HCT116 (cell line): ENCODE measurements around the gene CNPY1. TPM values are rescaled to one million over a fixed set of nuclear protein-coding genes. Genes with fewer than 3 reads are reported as not detected.

ENCODE experiments used
- ATAC-seq: fragments of 200-7000 bp; cut with Tn5 transposase; 2 replicates; pipeline ENCODE4 v1.9.1; 2020; ENCODE audit warnings: mild to moderate bottlenecking, moderate library complexity
- BruUV-seq: library from RNA; stranded (reverse); fragments of 400-500 nt; replicated peaks from 2 replicates; lab custom pipeline; 2021; lab: Mats Ljungman, UMichigan
- CTCF ChIA-PET: fragments of 300-600 bp; sonication (Branson Sonifier 250); formaldehyde crosslinking; loops from one replicate; lab custom pipeline; 2021; ENCODE audit warnings: antibody characterized with exemption; lab: Charles Lee
- POLR2A ChIA-PET: fragments of 300-600, 350-600 bp; sonication (Branson Sonifier 250); formaldehyde crosslinking; loops from one replicate; lab custom pipeline; 2021; ENCODE audit warnings: antibody characterized with exemption; lab: Charles Lee
- RAD21 ChIA-PET, 2 experiments: fragments of 300-600 bp; sonication (Branson Sonifier 250); formaldehyde crosslinking; loops; one replicate each; lab custom pipeline; 2023; ENCODE audit warnings: low total read pairs in 2 of 2; ENCODE audit not compliant: uncharacterized antibody in 2 of 2, unreplicated experiment in 2 of 2, low non-redundant PET in 1 of 2; lab: Charles Lee
- DNase-seq: peaks from one replicate; pipeline ENCODE4 v3.0.0-alpha.2; 2010; ENCODE audit warnings: low read depth, low spot score
- H2AFZ ChIP-seq: fragments of 200-600 bp; shearing (Covaris generic), sonication (generic); 2 replicates; pipeline ENCODE4 v1.6.1; 2017; ENCODE audit warnings: low read depth, mixed run types, mixed read lengths, antibody characterized with exemption, low read length; ENCODE audit not compliant: poor library complexity, severe bottlenecking
- H3K27ac ChIP-seq: 2 replicates; pipeline ENCODE4 v1.5.1; 2012; ENCODE audit warnings: low read depth, low read length
- H3K27me3 ChIP-seq: fragments of 200-600 bp; sonication (generic); 2 replicates; pipeline ENCODE4 v1.6.1; 2016; ENCODE audit warnings: mixed run types, low read length, mixed read lengths; ENCODE audit not compliant: insufficient read depth
- H3K36me3 ChIP-seq, 2 experiments: fragments of 200-500 bp in 1 of 2; fragments of 200-600 bp in 1 of 2; sonication (Bioruptor generic) in 1 of 2; sonication (generic) in 1 of 2; 2 replicates each; pipeline versions ENCODE4 v1.5.1 to v1.6.1; 2014 to 2016; ENCODE audit warnings: low read length in 2 of 2, inconsistent platforms in 1 of 2, mixed read lengths in 1 of 2, mixed run types in 1 of 2; ENCODE audit not compliant: insufficient read depth in 2 of 2, control insufficient read depth in 1 of 2
- H3K4me1 ChIP-seq, 2 experiments: fragments of 200-600 bp in 1 of 2; sonication (generic) in 1 of 2; 2 replicates each; pipeline versions ENCODE4 v1.5.1 to v1.6.1; 2012 to 2017; ENCODE audit warnings: low read length in 2 of 2, inconsistent platforms in 1 of 2, mild to moderate bottlenecking in 1 of 2, mixed read lengths in 1 of 2, mixed run types in 1 of 2, moderate library complexity in 1 of 2; ENCODE audit not compliant: insufficient read depth in 2 of 2, control insufficient read depth in 1 of 2
- H3K4me2 ChIP-seq: fragments of 200-600 bp; sonication (generic); 2 replicates; pipeline ENCODE4 v1.6.1; 2017; ENCODE audit warnings: mixed run types, low read length, mixed read lengths
- H3K4me3 ChIP-seq, 2 experiments: fragments of 200-600 bp in 1 of 2; sonication (generic) in 1 of 2; replicated peaks in 1 of 2; 2 replicates each; pipeline ENCODE4 v1.5.1; 2011 to 2016; ENCODE audit warnings: low read length in 2 of 2, control low read depth in 1 of 2, low read depth in 1 of 2, mild to moderate bottlenecking in 1 of 2, mixed read lengths in 1 of 2, mixed run types in 1 of 2
- H3K79me2 ChIP-seq: fragments of 200-600 bp; sonication (generic); 2 replicates; pipeline ENCODE4 v1.6.1; 2017; ENCODE audit warnings: mild to moderate bottlenecking, mixed run types, low read length, moderate library complexity, mixed read lengths; ENCODE audit not compliant: insufficient read depth
- H3K9ac ChIP-seq: fragments of 200-600 bp; sonication (generic); 2 replicates; pipeline ENCODE4 v1.6.1; 2016; ENCODE audit warnings: low read length, mixed read lengths
- H3K9me2 ChIP-seq: fragments of 200-600 bp; sonication (generic), shearing (Covaris generic); 2 replicates; pipeline ENCODE4 v1.6.1; 2017; ENCODE audit warnings: mixed run types, mild to moderate bottlenecking, moderate library complexity; ENCODE audit not compliant: insufficient read depth
- H3K9me3 ChIP-seq, 2 experiments: fragments of 200-500 bp in 1 of 2; fragments of 200-600 bp in 1 of 2; sonication (Bioruptor generic) in 1 of 2; sonication (generic) in 1 of 2; 2 replicates each; pipeline ENCODE4 v1.6.1; 2014 to 2017; ENCODE audit warnings: low read length in 2 of 2, mixed read lengths in 2 of 2, inconsistent platforms in 1 of 2, low read depth in 1 of 2, mild to moderate bottlenecking in 1 of 2, mixed run types in 1 of 2, moderate library complexity in 1 of 2; ENCODE audit not compliant: control insufficient read depth in 1 of 2, insufficient read depth in 1 of 2
- H4K20me1 ChIP-seq: fragments of 200-600 bp; sonication (generic), shearing (Covaris generic); 2 replicates; pipeline ENCODE4 v1.6.1; 2017; ENCODE audit warnings: mixed run types, mild to moderate bottlenecking, moderate library complexity; ENCODE audit not compliant: insufficient read depth
- ELF1 ChIP-seq: IDR thresholded peaks from 2 replicates; pipeline ENCODE4 v1.6.1; 2012; ENCODE audit warnings: low read depth, borderline replicate concordance
- FOSL1 ChIP-seq: IDR thresholded peaks from 2 replicates; pipeline ENCODE4 v1.6.1; 2012; ENCODE audit warnings: low read depth
- MAX ChIP-seq: IDR thresholded peaks from 2 replicates; pipeline ENCODE4 v1.6.1; 2012
- POLR2A ChIP-seq: IDR thresholded peaks from 2 replicates; pipeline ENCODE4 v1.7.0; 2011; ENCODE audit warnings: borderline replicate concordance; ENCODE audit not compliant: insufficient read depth, insufficient read length; ENCODE audit errors: extremely low read depth
- SRF ChIP-seq: IDR thresholded peaks from 2 replicates; pipeline ENCODE4 v1.6.1; 2012; ENCODE audit warnings: low read depth
- YY1 ChIP-seq: IDR thresholded peaks from 2 replicates; pipeline ENCODE4 v1.6.1; 2011; ENCODE audit warnings: low read length, low read depth, moderate library complexity, mild to moderate bottlenecking; ENCODE audit not compliant: insufficient replicate concordance; ENCODE audit errors: extremely low read depth
- ZFX ChIP-seq: fragments of 450-650 bp; IDR thresholded peaks from 2 replicates; pipeline ENCODE4 v1.6.1; 2017
- ZNF274 ChIP-seq: fragments of 200-500 bp; sonication (Bioruptor generic); IDR thresholded peaks from 2 replicates; pipeline ENCODE4 v1.6.1; 2014; ENCODE audit warnings: mild to moderate bottlenecking, low read depth, low read length, inconsistent platforms
- intact Hi-C: fragments of 100-400 bp; cut with micrococcal nuclease; formaldehyde crosslinking; loops from 2 replicates; pipeline ENCODE4 v1.10.0; 2022
- total RNA-seq: library from RNA; stranded (reverse); gene quantifications from one replicate; pipeline ENCODE4 v1.2.1, GENCODE V29; 2021; ENCODE audit not compliant: unreplicated experiment

Gene CNPY1
- total RNA-seq, 1 experiment from 2014 or later: not detected

DNA sequence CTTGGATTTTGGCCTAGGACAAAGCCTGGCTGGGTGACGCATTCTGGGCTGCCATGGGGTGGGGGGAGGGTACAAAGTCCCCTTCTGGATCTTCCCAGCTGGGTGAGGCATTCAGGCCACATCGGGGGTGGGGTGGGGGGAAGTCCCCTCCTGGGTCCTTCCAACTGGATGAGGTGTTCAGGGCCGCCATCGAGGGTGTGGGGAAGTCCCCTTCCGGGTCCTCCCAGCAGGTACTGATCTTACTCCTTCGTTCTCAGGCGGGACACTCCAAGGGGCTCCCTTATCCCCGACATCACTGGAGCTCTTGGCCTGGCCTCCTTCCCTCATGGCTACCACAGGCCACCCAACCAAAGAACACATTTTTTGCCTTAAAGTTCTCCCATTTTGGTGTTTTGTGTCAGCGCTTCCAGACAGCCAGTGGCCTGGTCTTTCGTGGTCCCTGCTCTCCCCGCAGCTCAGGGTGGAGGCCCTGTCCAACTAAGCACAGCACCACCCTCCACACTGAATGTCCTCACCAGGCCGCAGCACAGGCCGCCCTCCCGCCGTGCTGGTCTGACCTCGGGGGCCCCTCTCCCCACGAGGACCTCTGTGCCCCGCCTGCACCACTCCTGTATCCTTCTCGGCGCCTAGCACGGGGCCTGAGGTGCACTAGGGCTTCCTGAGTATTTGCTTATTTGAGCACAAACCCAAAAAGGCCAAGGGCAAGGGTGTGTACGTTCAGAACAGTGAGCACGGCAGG lies 49.9 kb downstream of the CNPY1 start:
- Histone ChIP-seq H3K79me2 (no peaks in the 10 kb centered on the region), H3K4me2 (no peak overlapping the region), H2AFZ (no peak overlapping the region), H3K4me3 (no peak overlapping the region), H3K4me1 (no peaks in the 10 kb centered on the region), H3K9me2 (no peaks in the 10 kb centered on the region), H4K20me1 (no peaks in the 10 kb centered on the region), H3K36me3 (no peaks in the 10 kb centered on the region), H3K9ac (no peak overlapping the region), H3K27me3 (peaks cover 30% of the 10 kb centered on the region), H3K27ac (no peak overlapping the region), H3K9me3 (no peaks in the 10 kb centered on the region)
- no peak for ATAC-seq
- DNase-seq: no peak
- RAD21 ChIA-PET: no interaction called here
- POLR2A ChIA-PET: no interaction called here
- no peak for TF ChIP-seq POLR2A
- CTCF ChIA-PET: no interaction called here
- intact Hi-C loops: no loop called here
- BruUV-seq: no TSS peak

DNA sequence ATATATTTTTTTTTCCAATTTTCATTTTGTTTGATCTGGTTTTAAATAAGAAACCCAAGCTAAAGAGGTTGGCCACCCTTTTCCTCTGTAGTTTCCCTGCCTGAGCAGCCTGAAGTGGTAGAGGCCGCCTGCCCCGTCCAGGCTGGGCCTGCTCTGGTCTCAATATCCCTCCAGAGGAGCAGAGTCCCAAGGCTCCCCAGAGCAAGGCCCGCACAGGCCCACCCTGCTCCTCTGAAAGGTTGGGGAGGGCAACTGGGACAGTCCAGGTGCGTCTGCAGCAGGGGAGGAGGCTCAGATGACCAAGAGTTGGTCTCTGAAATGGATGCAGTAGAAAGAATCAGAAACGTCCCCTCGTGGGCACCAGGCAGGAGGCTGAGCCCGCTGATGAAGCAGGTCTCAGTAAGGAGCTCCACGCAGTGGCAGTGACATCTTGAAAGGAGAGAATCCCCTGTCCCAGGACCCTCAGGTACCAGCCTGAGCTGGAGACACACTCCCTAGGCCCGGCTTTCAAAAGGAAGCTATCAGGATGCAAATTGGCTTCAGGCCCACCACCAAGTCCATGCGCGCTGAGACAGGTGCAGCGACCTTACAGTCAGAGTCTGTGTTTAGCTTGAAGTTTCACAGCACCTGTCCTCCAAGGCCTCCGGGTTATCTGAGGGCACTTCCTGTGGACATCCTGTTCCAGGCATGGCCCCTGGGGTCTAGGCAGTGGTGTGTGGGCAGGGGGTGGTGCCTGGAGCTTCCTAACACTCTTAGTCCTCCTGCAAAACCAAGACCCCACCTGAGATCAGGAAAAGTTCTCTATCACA lies 50.7 kb downstream of the CNPY1 start:
- ChIA-PET CTCF (no interaction called here), RAD21 (no interaction called here), POLR2A (no interaction called here)
- Histone ChIP-seq H3K4me2 (no peak overlapping the region), H3K4me3 (no peak overlapping the region), H3K79me2 (no peaks in the 10 kb centered on the region), H3K9me2 (no peaks in the 10 kb centered on the region), H3K27me3 (peaks cover 22% of the 10 kb centered on the region), H3K9ac (no peak overlapping the region), H3K36me3 (no peaks in the 10 kb centered on the region), H3K4me1 (no peaks in the 10 kb centered on the region), H2AFZ (no peak overlapping the region), H3K27ac (no peak overlapping the region), H4K20me1 (no peaks in the 10 kb centered on the region), H3K9me3 (no peaks in the 10 kb centered on the region)
- intact Hi-C loops: no loop called here
- DNase-seq: no peak
- no peak for TF ChIP-seq YY1
- TF ChIP-seq ZFX: no peak
- no peak for TF ChIP-seq FOSL1
- no peak for TF ChIP-seq SRF
- TF ChIP-seq ELF1: no peak
- no peak for TF ChIP-seq ZNF274
- no peak for TF ChIP-seq MAX
- no peak for ATAC-seq
- no TSS peak for BruUV-seq
